Ureter (tissue), 1 donor: ENCODE results near the gene MTX2. TPM values are rescaled to one million over a fixed set of nuclear protein-coding genes. Genes with fewer than 3 reads are reported as not detected.
"Not testable (repeated sequence)": the region's sequence is repeated elsewhere in the genome, so short reads cannot be mapped to it uniquely, and the experiment has no call there.

ENCODE experiments used
- DNase-seq: peaks from one replicate; pipeline ENCODE4 v3.0.0-alpha.2; 2020; ENCODE audit warnings: low spot score
- total RNA-seq: library from RNA; stranded (reverse); gene quantifications from one replicate; pipeline ENCODE4 v1.2.4, GENCODE V29; 2023
- donor health status: DM: yes; HTN: yes; CAD: no.

The MTX2 gene
- total RNA-seq, 1 donor from 2014 or later, result 28.4 TPM

- DNase-seq, result no peak
Observed at GRCh38 chr2:176285321-176285720, 16.1 kb downstream of the MTX2 start.

GRCh38 chr2:176291335-176291734, 22.1 kb downstream of the MTX2 start:
- no peak for DNase-seq

GRCh38 chr2:176291809-176292283, 22.6 kb downstream of the MTX2 start:
- DNase-seq, result no peak

- DNase-seq, result no peak
Observed at GRCh38 chr2:176292608-176293007, 23.4 kb downstream of the MTX2 start.

- DNase-seq, result no peak
Observed at GRCh38 chr2:176293334-176293733, 24.1 kb downstream of the MTX2 start.

- no peak for DNase-seq
Observed at GRCh38 chr2:176297067-176297466, 27.8 kb downstream of the MTX2 start.

- no peak for DNase-seq
Observed at GRCh38 chr2:176297737-176298136, 28.5 kb downstream of the MTX2 start.

- DNase-seq, result not testable (repeated sequence)
Observed at GRCh38 chr2:176306020-176306419, 36.8 kb downstream of the MTX2 start.

GRCh38 chr2:176317199-176317598, 48.0 kb downstream of the MTX2 start:
- no peak for DNase-seq

- no peak for DNase-seq
Observed at GRCh38 chr2:176317623-176318065, 48.4 kb downstream of the MTX2 start.

- DNase-seq, result no peak
Observed at GRCh38 chr2:176321916-176322315, 52.7 kb downstream of the MTX2 start.

GRCh38 chr2:176324862-176325261, 55.6 kb downstream of the MTX2 start:
- no peak for DNase-seq

GRCh38 chr2:176325732-176326131, 56.5 kb downstream of the MTX2 start:
- DNase-seq, result no peak

GRCh38 chr2:176328149-176328548, 58.9 kb downstream of the MTX2 start:
- no peak for DNase-seq

- DNase-seq, result no peak
Observed at GRCh38 chr2:176330612-176331011, 61.4 kb downstream of the MTX2 start.

- no peak for DNase-seq
Observed at GRCh38 chr2:176331646-176332045, 62.4 kb downstream of the MTX2 start.

- no peak for DNase-seq
Observed at GRCh38 chr2:176334729-176335128, 65.5 kb downstream of the MTX2 start.

- no peak for DNase-seq
Observed at GRCh38 chr2:176338395-176338794, 69.2 kb downstream of the MTX2 start.

GRCh38 chr2:176339208-176339607, 70.0 kb downstream of the MTX2 start:
- DNase-seq, result no peak

- no peak for DNase-seq
Observed at GRCh38 chr2:176356251-176356650, 87.0 kb downstream of the MTX2 start.

GRCh38 chr2:176364273-176364977, 95.2 kb downstream of the MTX2 start:
- no peak for DNase-seq

- no peak for DNase-seq
Observed at GRCh38 chr2:176368349-176368748, 99.1 kb downstream of the MTX2 start.

- no peak for DNase-seq
Observed at GRCh38 chr2:176370467-176371171, 101.4 kb downstream of the MTX2 start.
